GM10266 (cell line): ENCODE measurements around the gene GBP3.
"Not testable (repeated sequence)": the region's sequence is repeated elsewhere in the genome, so short reads cannot be mapped to it uniquely, and the experiment has no call there.

Experiments
- DNase-seq: peaks from one replicate; pipeline ENCODE4 v3.0.0; 2012; ENCODE audit errors: extremely low spot score
- TF ChIP-seq, protein P1 (sequence below): IDR thresholded peaks from 2 replicates; pipeline ENCODE4 v1.5.1; 2012; ENCODE audit warnings: mild to moderate bottlenecking, low read depth; ENCODE audit not compliant: control insufficient read depth, insufficient read depth; ENCODE audit errors: missing control alignments

Gene GBP3

DNA sequence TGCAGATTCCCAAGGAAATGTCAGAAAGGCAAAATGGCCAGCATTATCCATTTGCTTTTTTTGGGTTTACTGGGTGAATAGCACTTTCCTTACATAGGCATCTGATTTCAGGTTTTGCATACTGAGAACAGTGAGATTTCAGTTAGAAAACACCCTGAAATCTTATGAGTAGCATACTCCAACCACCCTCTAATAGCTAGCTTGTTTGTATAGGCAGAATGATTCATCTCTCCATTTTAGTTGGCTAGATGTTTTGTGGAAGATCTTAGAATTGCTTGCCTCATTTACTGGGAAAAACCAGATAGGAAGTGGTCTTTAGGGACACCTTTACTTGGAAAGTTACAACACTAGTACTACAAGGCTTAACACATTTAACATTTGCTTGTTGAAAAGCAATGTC, 40.6 kb downstream of the GBP3 start:
- no peak for DNase-seq
- TF ChIP-seq, protein P1, sequence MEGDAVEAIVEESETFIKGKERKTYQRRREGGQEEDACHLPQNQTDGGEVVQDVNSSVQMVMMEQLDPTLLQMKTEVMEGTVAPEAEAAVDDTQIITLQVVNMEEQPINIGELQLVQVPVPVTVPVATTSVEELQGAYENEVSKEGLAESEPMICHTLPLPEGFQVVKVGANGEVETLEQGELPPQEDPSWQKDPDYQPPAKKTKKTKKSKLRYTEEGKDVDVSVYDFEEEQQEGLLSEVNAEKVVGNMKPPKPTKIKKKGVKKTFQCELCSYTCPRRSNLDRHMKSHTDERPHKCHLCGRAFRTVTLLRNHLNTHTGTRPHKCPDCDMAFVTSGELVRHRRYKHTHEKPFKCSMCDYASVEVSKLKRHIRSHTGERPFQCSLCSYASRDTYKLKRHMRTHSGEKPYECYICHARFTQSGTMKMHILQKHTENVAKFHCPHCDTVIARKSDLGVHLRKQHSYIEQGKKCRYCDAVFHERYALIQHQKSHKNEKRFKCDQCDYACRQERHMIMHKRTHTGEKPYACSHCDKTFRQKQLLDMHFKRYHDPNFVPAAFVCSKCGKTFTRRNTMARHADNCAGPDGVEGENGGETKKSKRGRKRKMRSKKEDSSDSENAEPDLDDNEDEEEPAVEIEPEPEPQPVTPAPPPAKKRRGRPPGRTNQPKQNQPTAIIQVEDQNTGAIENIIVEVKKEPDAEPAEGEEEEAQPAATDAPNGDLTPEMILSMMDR, result no peak

DNA sequence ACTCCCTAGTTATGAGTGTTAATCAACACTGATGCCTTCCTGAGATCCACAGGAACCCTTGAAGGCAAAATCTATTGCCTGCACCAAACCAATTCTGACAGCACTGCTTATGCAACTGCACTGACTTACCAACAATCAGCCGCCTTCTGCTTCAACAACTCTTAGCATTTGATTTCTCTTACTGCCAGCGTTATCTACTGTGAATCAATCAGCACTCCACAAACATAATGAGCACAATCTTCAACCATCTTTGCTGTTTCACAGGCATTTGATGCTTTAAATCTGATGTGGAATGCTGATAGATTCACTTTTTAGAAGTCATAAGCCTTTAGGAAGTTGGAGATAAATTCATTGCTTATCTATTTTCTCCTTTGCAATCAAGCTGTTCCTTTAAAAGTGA, 41.2 kb downstream of the GBP3 start:
- not testable (repeated sequence) for DNase-seq

DNA sequence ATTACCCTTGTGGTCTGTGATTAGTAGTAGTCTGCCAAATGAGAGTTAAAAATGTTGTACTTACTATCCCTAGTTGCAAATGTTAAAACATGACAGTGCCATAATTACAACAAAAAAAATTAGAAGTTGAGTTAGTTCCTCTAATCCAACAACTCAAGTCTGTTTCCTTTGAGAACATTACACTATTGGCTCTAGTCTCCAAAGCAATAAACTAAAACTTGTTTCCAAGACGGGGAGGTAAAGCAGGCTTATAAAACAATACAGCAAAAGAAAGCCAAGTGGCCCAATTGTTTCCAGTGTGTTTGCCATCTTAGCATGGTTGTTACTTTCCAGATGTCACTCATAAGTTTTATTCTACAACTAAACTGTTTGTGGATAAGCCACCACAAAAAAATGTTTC, 41.8 kb downstream of the GBP3 start:
- no peak for DNase-seq
- TF ChIP-seq, protein P1, result no peak

DNA sequence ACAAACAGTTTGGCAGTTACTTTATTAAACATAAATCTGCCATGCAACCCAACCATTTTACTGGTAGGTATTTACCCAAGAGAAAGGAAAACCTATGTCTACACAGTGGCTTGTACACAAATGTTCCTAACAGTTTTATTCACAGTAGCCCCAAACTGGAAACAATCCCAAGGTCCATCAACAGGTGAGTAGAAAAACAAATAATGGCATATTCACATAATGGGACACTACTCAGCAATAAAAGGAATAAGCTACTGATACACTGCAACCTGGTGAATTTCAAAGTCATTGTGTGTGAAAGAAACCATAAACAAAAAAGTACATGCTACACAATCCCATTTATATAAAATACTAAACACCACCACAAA, 42.9 kb downstream of the GBP3 start:
- TF ChIP-seq, protein P1, result no peak
- no peak for DNase-seq

DNA sequence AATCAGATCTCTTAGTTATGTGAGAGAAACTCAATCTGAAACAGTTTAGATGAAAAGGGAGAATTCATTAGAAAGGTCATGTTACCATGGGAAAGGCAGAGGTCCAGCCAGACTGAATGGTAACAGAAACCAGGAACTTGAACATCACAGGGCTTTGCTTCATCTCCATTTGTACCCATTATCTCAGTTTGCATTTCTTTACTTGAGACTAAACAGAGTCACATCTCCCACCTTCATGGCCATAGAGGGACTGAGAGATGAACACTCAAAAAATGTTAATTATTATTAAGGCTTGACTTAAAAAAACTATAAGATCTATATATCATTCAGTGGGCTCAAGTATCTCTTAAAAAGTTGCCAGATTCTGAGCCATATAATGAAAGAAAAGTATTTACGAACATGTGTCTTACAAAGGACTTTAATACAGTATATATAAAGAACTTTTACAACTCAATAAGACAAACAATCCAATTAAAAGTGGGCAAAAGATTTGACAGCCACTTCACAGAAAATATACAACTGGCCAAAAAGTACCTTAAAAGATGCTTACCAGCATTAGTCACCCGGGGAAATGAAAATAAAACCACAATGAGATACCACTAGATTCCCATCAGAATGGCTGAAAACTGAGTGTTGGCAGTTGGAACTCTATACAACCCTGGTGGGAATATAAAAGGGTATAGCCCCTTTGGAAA, 43.5 kb downstream of the GBP3 start:
- TF ChIP-seq, protein P1, result no peak
- DNase-seq, result no peak

DNA sequence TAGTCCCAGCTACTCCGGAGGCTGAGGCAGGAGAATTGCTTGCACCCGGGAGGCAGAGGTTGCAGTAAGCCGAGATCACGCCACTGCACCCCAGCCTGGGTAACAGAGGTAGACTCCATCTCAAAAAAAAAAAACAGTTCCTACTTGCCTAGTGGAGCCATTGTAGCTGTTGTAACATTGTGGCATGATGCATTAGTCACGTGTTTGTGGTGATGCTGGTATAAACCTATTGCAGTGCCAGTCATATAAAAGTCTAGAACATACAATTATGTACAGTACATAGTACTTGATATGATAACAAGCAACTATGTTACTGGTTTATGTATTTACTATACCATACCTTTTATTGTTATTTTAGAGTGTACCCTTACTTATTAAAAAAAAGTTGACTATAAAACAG, 46.4 kb downstream of the GBP3 start:
- TF ChIP-seq, protein P1, result no peak
- no peak for DNase-seq

DNA sequence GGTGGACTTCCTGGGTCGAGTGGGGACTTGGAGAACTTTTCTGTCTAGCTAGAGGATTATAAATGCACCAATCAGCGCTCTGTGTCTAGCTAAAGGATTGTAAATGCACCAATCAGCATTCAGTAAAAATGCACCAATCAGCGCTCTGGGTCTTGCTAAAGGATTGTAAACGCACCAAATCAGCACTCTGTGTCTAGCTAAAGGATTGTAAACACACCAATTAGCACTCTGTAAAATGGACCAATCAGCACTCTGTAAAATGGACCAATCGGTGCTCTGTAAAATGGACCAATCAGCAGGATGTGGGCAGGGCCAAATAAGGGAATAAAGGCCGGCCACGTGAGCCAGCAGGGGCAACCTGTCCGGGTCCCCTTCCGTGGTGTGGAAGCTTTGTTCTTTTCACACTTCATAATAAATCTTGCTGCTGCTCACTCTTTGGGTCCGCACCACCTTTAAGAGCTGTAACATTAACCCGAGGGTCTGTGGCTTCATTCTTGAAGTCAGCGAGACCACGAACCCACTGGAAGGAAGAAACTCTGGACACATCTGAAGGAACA, 48.0 kb downstream of the GBP3 start:
- DNase-seq, result not testable (repeated sequence)

DNA sequence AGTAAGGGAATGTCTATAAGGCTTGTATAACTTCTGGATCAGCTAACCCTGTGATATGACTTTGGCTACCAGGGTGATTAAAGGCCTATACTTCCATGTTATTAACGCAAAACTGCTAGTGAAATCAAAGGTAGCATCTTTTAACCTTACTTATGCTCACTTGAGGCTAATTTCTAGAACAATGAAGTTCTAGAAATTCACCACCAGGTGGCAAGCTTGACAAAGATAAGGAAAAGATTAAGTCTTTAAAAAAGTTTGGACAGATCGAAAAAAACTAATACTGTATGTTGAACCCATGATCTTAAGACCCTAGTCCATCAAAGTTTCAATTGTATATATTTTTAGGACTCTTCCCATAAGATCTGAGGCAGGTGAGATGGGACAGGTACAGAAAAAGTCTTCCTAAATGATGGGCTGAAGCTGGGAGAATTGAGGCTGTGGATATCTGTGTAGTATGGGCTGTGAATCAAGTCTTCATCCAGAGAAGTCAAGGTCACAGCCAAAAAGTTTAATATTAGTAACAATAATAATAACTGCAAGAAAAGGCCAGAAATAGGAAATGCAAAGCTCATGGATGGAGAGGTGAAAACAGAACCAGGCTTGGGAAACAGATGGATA, 49.0 kb downstream of the GBP3 start:
- TF ChIP-seq, protein P1, result peak; percentile 39
- DNase-seq, result no peak
